ENCODE results near the gene CYP46A1.

GRCh38 chr14:99773521-99774497 lies 89.7 kb downstream of the CYP46A1 start:
- no peak for TF ChIP-seq CTCF (IDR thresholded peaks at IDR 0.05)
- TF ChIP-seq REST (IDR thresholded peaks at IDR 0.05; ENCODE audit: insufficient read depth in 1 of 2, low read depth in 2 of 2, low read length in 1 of 2), result no peak
- TF ChIP-seq POLR2AphosphoS5 (IDR thresholded peaks at IDR 0.05; ENCODE audit: low read depth, low read length), result no peak

Measured in Panc1 (cell line).